Measurements from ENCODE around the gene DNAJB14.

Gene DNAJB14

GRCh38 chr4:99861120-99861905 lies 85.1 kb downstream of the DNAJB14 start:
- DNase-seq: no peak

GRCh38 chr4:99860521-99860920 lies 85.9 kb downstream of the DNAJB14 start:
- no peak for DNase-seq

GRCh38 chr4:99859618-99860017 lies 86.8 kb downstream of the DNAJB14 start:
- DNase-seq: no peak

- DNase-seq: no peak
These were observed 89.1 kb downstream of the DNAJB14 start for GRCh38 chr4:99857307-99857706.

- peak; percentile 14 to 21 for DNase-seq
These were observed 90.3 kb downstream of the DNAJB14 start for GRCh38 chr4:99856166-99856565.

- DNase-seq: peak in 1 of 2 donors; percentile 15
These were observed 90.7 kb downstream of the DNAJB14 start for GRCh38 chr4:99855678-99856077.

GRCh38 chr4:99853999-99854398 lies 92.4 kb downstream of the DNAJB14 start:
- no peak for DNase-seq

- DNase-seq: no peak
These were observed 93.2 kb downstream of the DNAJB14 start for GRCh38 chr4:99853190-99853589.

GRCh38 chr4:99852199-99852749 lies 94.1 kb downstream of the DNAJB14 start:
- no peak for DNase-seq

GRCh38 chr4:99848591-99849001 lies 97.8 kb downstream of the DNAJB14 start:
- DNase-seq: no peak

GRCh38 chr4:99847362-99847976 lies 98.9 kb downstream of the DNAJB14 start:
- DNase-seq: no peak

GRCh38 chr4:99846891-99847290 lies 99.5 kb downstream of the DNAJB14 start:
- DNase-seq: no peak
